Esophagus muscularis mucosa (tissue), 4 donors: ENCODE data around the gene B3GNT8.

Experiments used
- EP300 ChIP-seq: sonication (generic); formaldehyde crosslinking; IDR thresholded peaks from one replicate; pipeline ENCODE4 v1.6.1; 2017; ENCODE audit warnings: antibody characterized with exemption
- POLR2A ChIP-seq: fragments of 450-650 bp; IDR thresholded peaks from one replicate; pipeline ENCODE4 v1.6.1; 2017; ENCODE audit warnings: antibody characterized with exemption, moderate library complexity, mild to moderate bottlenecking, low read depth
- POLR2AphosphoS5 ChIP-seq, 2 donors: sonication (generic); formaldehyde crosslinking; IDR thresholded peaks; one replicate each; pipeline ENCODE4 v1.6.1; 2017; ENCODE audit warnings: antibody characterized with exemption in 2 of 2
- TF ChIP-seq, protein P1 (sequence below), 3 experiments: fragments of 200-600 bp in 2 of 3; fragments of 450-650 bp in 1 of 3; sonication (generic) in 2 of 3; IDR thresholded peaks; one replicate each; pipeline ENCODE4 v1.5.1; 2017 to 2019; ENCODE audit warnings: antibody characterized with exemption in 3 of 3, mild to moderate bottlenecking in 2 of 3, moderate library complexity in 1 of 3

DNA sequence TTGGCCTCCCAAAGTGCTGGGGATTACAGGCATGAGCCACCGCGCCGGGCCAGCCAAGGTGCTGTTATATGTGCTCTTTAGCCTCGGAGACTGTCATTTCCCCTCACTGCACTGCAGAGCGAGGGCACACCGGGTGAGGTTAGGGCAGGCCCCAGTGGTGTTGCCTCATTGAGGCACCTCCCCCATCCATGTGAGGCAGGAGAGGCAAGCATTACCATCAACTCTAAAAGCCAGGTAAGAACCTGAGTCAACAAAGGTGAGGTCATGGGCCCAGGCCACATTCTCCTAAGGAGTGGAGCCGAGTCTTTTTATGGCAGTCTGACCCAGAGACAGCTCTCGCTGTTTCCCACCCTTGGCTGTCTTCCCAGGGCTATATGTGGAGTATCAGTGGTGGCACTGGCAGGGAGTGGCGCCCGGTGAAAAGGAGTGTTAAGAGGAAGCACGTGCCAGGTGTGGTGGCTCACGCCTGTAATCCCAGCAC lies 10.9 kb downstream of the B3GNT8 start:
- TF ChIP-seq, protein P1, sequence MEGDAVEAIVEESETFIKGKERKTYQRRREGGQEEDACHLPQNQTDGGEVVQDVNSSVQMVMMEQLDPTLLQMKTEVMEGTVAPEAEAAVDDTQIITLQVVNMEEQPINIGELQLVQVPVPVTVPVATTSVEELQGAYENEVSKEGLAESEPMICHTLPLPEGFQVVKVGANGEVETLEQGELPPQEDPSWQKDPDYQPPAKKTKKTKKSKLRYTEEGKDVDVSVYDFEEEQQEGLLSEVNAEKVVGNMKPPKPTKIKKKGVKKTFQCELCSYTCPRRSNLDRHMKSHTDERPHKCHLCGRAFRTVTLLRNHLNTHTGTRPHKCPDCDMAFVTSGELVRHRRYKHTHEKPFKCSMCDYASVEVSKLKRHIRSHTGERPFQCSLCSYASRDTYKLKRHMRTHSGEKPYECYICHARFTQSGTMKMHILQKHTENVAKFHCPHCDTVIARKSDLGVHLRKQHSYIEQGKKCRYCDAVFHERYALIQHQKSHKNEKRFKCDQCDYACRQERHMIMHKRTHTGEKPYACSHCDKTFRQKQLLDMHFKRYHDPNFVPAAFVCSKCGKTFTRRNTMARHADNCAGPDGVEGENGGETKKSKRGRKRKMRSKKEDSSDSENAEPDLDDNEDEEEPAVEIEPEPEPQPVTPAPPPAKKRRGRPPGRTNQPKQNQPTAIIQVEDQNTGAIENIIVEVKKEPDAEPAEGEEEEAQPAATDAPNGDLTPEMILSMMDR (IDR thresholded peaks at IDR 0.05) = no peak
- TF ChIP-seq POLR2A (no peak), EP300 (no peak), POLR2AphosphoS5 (IDR thresholded peaks at IDR 0.05) (no peak)
